Liver (tissue), 9 donors: ENCODE results near the gene NKX2-4. TPM values are rescaled to one million over a fixed set of nuclear protein-coding genes. Genes with fewer than 3 reads are reported as not detected.

Experiments used
- DNase-seq: peaks from one replicate; pipeline ENCODE4 v3.0.0-alpha.2; 2017; ENCODE audit warnings: low spot score
- H3K27ac ChIP-seq, 2 donors: one replicate each; pipeline ENCODE4 v1.7.0; 2013; ENCODE audit warnings: inconsistent platforms in 2 of 2, low read length in 2 of 2, control low read depth in 1 of 2, low read depth in 1 of 2, mild to moderate bottlenecking in 1 of 2
- H3K27me3 ChIP-seq, 4 donors: one replicate each; pipeline versions ENCODE4 v1.6.1 to v1.7.0; 2013; ENCODE audit warnings: low read length in 3 of 4, inconsistent platforms in 1 of 4, mild to moderate bottlenecking in 1 of 4, moderate library complexity in 1 of 4; ENCODE audit not compliant: control insufficient read depth in 4 of 4, insufficient read depth in 4 of 4
- H3K36me3 ChIP-seq, 4 donors: one replicate each; pipeline versions ENCODE4 v1.6.1 to v1.7.0; 2013; ENCODE audit warnings: low read length in 3 of 4, mild to moderate bottlenecking in 3 of 4, low read depth in 1 of 4, moderate library complexity in 1 of 4; ENCODE audit not compliant: control insufficient read depth in 4 of 4, insufficient read depth in 3 of 4
- H3K4me1 ChIP-seq, 4 donors: one replicate each; pipeline versions ENCODE4 v1.6.1 to v1.7.0; 2013; ENCODE audit warnings: low read length in 3 of 4, mild to moderate bottlenecking in 3 of 4, moderate library complexity in 1 of 4; ENCODE audit not compliant: control insufficient read depth in 4 of 4, insufficient read depth in 4 of 4
- H3K4me3 ChIP-seq, 3 donors: one replicate each; pipeline versions ENCODE4 v1.6.1 to v1.7.0; 2013; ENCODE audit warnings: low read length in 3 of 3, control low read depth in 1 of 3, low read depth in 1 of 3, mild to moderate bottlenecking in 1 of 3
- H3K9ac ChIP-seq, 2 donors: one replicate each; pipeline ENCODE4 v1.7.0; 2013; ENCODE audit warnings: low read length in 2 of 2, mild to moderate bottlenecking in 2 of 2, moderate library complexity in 2 of 2, control low read depth in 1 of 2, low read depth in 1 of 2
- H3K9me3 ChIP-seq, 4 donors: one replicate each; pipeline versions ENCODE4 v1.6.1 to v1.7.0; 2013; ENCODE audit warnings: low read length in 3 of 4; ENCODE audit not compliant: control insufficient read depth in 4 of 4
- ATF3 ChIP-seq: IDR thresholded peaks from 2 replicates; pipeline ENCODE4 v1.6.1; 2016; ENCODE audit warnings: antibody characterized with exemption
- CTCF ChIP-seq: fragments of 150-350 bp; IDR thresholded peaks from 2 replicates; pipeline ENCODE4 v1.5.1; 2017; ENCODE audit warnings: improper control_type of control experiment, low read depth, low read length; ENCODE audit not compliant: missing input control
- EGR1 ChIP-seq, 2 donors: IDR thresholded peaks; 2 replicates each; pipeline ENCODE4 v1.6.1; 2016 to 2018; ENCODE audit warnings: antibody characterized with exemption in 2 of 2, low read depth in 2 of 2
- FOXA1 ChIP-seq: IDR thresholded peaks from 2 replicates; pipeline ENCODE4 v1.6.1; 2016; ENCODE audit warnings: antibody characterized with exemption
- FOXA2 ChIP-seq: IDR thresholded peaks from 2 replicates; pipeline ENCODE4 v1.6.1; 2016; ENCODE audit warnings: antibody characterized with exemption
- GABPA ChIP-seq, 2 donors: IDR thresholded peaks in 1 of 2; conservative IDR thresholded peaks in 1 of 2; 2 replicates each; pipeline ENCODE4 v1.6.1; 2016; ENCODE audit warnings: antibody characterized with exemption in 2 of 2, mild to moderate bottlenecking in 1 of 2, moderate library complexity in 1 of 2
- HNF4A ChIP-seq, 2 donors: conservative IDR thresholded peaks; 2 replicates each; pipeline ENCODE4 v1.6.1; 2016; ENCODE audit warnings: antibody characterized with exemption in 2 of 2, mild to moderate bottlenecking in 2 of 2
- HNF4G ChIP-seq: IDR thresholded peaks from 2 replicates; pipeline ENCODE4 v1.6.1; 2016; ENCODE audit warnings: antibody characterized with exemption
- JUND ChIP-seq, 2 donors: IDR thresholded peaks; 2 replicates each; pipeline ENCODE4 v1.6.1; 2016; ENCODE audit warnings: antibody characterized with exemption in 2 of 2
- MAX ChIP-seq: IDR thresholded peaks from 2 replicates; pipeline ENCODE4 v1.6.1; 2016; ENCODE audit warnings: antibody characterized with exemption
- NR2F2 ChIP-seq: IDR thresholded peaks from 2 replicates; pipeline ENCODE4 v1.6.1; 2016; ENCODE audit warnings: antibody characterized with exemption
- RAD21 ChIP-seq, 2 donors: IDR thresholded peaks; 2 replicates each; pipeline ENCODE4 v1.6.1; 2016; ENCODE audit warnings: antibody characterized with exemption in 2 of 2, mild to moderate bottlenecking in 2 of 2
- REST ChIP-seq: IDR thresholded peaks from 2 replicates; pipeline ENCODE4 v1.6.1; 2016; ENCODE audit warnings: antibody characterized with exemption, mild to moderate bottlenecking
- RXRA ChIP-seq, 2 donors: IDR thresholded peaks; 2 replicates each; pipeline ENCODE4 v1.6.1; 2017 to 2018; ENCODE audit warnings: antibody characterized with exemption in 2 of 2, mild to moderate bottlenecking in 1 of 2
- SP1 ChIP-seq: IDR thresholded peaks from 2 replicates; pipeline ENCODE4 v1.6.1; 2018; ENCODE audit warnings: antibody characterized with exemption, mild to moderate bottlenecking
- TAF1 ChIP-seq: conservative IDR thresholded peaks from 2 replicates; pipeline ENCODE4 v1.6.1; 2016; ENCODE audit warnings: antibody characterized with exemption, mild to moderate bottlenecking
- YY1 ChIP-seq: IDR thresholded peaks from 2 replicates; pipeline ENCODE4 v1.6.1; 2016; ENCODE audit warnings: antibody characterized with exemption, mild to moderate bottlenecking
- ZBTB33 ChIP-seq: IDR thresholded peaks from 2 replicates; pipeline ENCODE4 v1.6.1; 2016; ENCODE audit warnings: antibody characterized with exemption
- WGBS: extraction: QIAGEN DNeasy Blood & Tissue Kit; methylation state at CpG from one replicate; pipeline ENCODE4 v1.1.7; 2013; 5-methylcytosine and 5-hydroxymethylcytosine counted together
- polyA plus RNA-seq, 2 donors: library from polyadenylated mRNA; stranded (reverse) in 1 of 2; unstranded in 1 of 2; fragments of 200-250 nt in 1 of 2; fragments of >200 nt in 1 of 2; fragmentation: Nextera tagmentation in 1 of 2; extraction: Ambion mirVana in 1 of 2; gene quantifications; one replicate each; pipeline versions ENCODE4 v1.2.1 to v1.2.3, GENCODE V29; 2013 to 2015
- total RNA-seq, 2 donors: library from RNA; depleted of rRNA; stranded (reverse); fragments of >200 nt; gene quantifications; one replicate each; pipeline ENCODE4 v1.2.3, GENCODE V29; 2014
- donor health status: healthy.
- donor health status: healthy.
- donor health status: healthy.
- donor health status: healthy.
- donor health status: healthy.

Gene NKX2-4
- total and polyA plus RNA-seq, 4 donors = not detected

GRCh38 chr20:21391972-21392352 is 5.4 kb downstream of the NKX2-4 start:
- DNase-seq = no peak
- no peak overlapping the region for H3K9ac ChIP-seq
- peaks cover 0 to 21% (median 5%) of the 10 kb centered on the region in 4 donors for H3K36me3 ChIP-seq
- peaks cover 3 to 31% (median 4%) of the 10 kb centered on the region in 4 donors for H3K27me3 ChIP-seq
- H3K9me3 ChIP-seq = peaks cover 0 to 11% (median 0%) of the 10 kb centered on the region in 4 donors
- TF ChIP-seq CTCF = no peak
- no peak for TF ChIP-seq ATF3
- no peak for TF ChIP-seq NR2F2
- no peak for TF ChIP-seq REST
- no peak for TF ChIP-seq ZBTB33
- no peak for TF ChIP-seq RXRA (IDR thresholded peaks at IDR 0.05)
- TF ChIP-seq RAD21 (IDR thresholded peaks at IDR 0.05) = no peak
- no peak for TF ChIP-seq FOXA2
- TF ChIP-seq HNF4A (conservative IDR thresholded peaks at IDR 0.05) = no peak
- TF ChIP-seq FOXA1 = no peak
- no peak for TF ChIP-seq SP1
- no peak for TF ChIP-seq EGR1 (IDR thresholded peaks at IDR 0.05; ENCODE audit: low read depth in 2 of 2)
- TF ChIP-seq YY1 = no peak
- TF ChIP-seq HNF4G = no peak
- no peak for TF ChIP-seq TAF1
- WGBS = 26% methylated on average over 10 of the region's 10 CpGs
- H3K4me1 ChIP-seq = peaks cover 10 to 29% (median 24%) of the 10 kb centered on the region in 4 donors
- H3K27ac ChIP-seq = no peak overlapping the region
- H3K4me3 ChIP-seq = no peak overlapping the region

- Histone ChIP-seq H3K9ac (no peak overlapping the region), H3K4me3 (no peak overlapping the region), H3K27me3 (peaks cover 3 to 31% (median 4%) of the 10 kb centered on the region in 4 donors), H3K4me1 (peaks cover 10 to 28% (median 18%) of the 10 kb centered on the region in 4 donors), H3K27ac (no peak overlapping the region), H3K36me3 (peaks cover 0 to 23% (median 7%) of the 10 kb centered on the region in 4 donors), H3K9me3 (peaks cover 0 to 9% (median 0%) of the 10 kb centered on the region in 4 donors)
- 30% methylated on average over 61 of the region's 61 CpGs for WGBS
- no peak for DNase-seq
- no peak for TF ChIP-seq RAD21 (IDR thresholded peaks at IDR 0.05)
- TF ChIP-seq GABPA (IDR thresholded peaks at IDR 0.05 in 1 of 2, conservative IDR thresholded peaks at IDR 0.05 in 1 of 2) = no peak
- TF ChIP-seq REST = no peak
- no peak for TF ChIP-seq SP1
- no peak for TF ChIP-seq HNF4G
- TF ChIP-seq MAX = no peak
- TF ChIP-seq FOXA2 = no peak
- TF ChIP-seq CTCF = no peak
- TF ChIP-seq JUND (IDR thresholded peaks at IDR 0.05) = no peak
Observed at GRCh38 chr20:21391185-21391971, 5.9 kb downstream of the NKX2-4 start.
